ENCODE results near the gene NUDT22.

NUDT22 gene

GRCh38 chr11:64234647-64235379 is 8.7 kb downstream of the NUDT22 start:
- peak overlapping the region; percentile 94 for H3K4me3 ChIP-seq (ENCODE audit: low read length)
- peak overlapping the region; percentile 35 for H3K27ac ChIP-seq (ENCODE audit: low read length)
- peaks cover 13% of the 10 kb centered on the region for H3K79me2 ChIP-seq (ENCODE audit: low read length)
- no peak overlapping the region for H2AFZ ChIP-seq (ENCODE audit: low read depth, low read length)
- no peaks in the 10 kb centered on the region for H3K27me3 ChIP-seq (ENCODE audit: low read depth, low read length)
- H3K9me3 ChIP-seq (ENCODE audit: insufficient read depth, low read length), result no peaks in the 10 kb centered on the region
- peaks cover 9% of the 10 kb centered on the region; the same call in 1 of the 2 replicates for H4K20me1 ChIP-seq (ENCODE audit: insufficient read depth, low read length)
- H3K9ac ChIP-seq (ENCODE audit: low read length), result peak overlapping the region; percentile 81
- H3K4me2 ChIP-seq (ENCODE audit: low read length), result peak overlapping the region; percentile 99
- peaks cover 30% of the 10 kb centered on the region for H3K36me3 ChIP-seq (replicated peaks; ENCODE audit: low read depth, low read length)
- H3K4me1 ChIP-seq (ENCODE audit: low read length), result peaks cover 47% of the 10 kb centered on the region
- no peak for TF ChIP-seq EZH2phosphoT487 (IDR thresholded peaks at IDR 0.05; ENCODE audit: low read depth)
- no peak for TF ChIP-seq CTCF (IDR thresholded peaks at IDR 0.05; ENCODE audit: low read depth, low read length)

- no peak overlapping the region for H2AFZ ChIP-seq (ENCODE audit: low read depth, low read length)
- no peaks in the 10 kb centered on the region for H3K27me3 ChIP-seq (ENCODE audit: low read depth, low read length)
- peak overlapping the region; percentile 99 for H3K4me2 ChIP-seq (ENCODE audit: low read length)
- TF ChIP-seq CTCF (IDR thresholded peaks at IDR 0.05; ENCODE audit: low read depth, low read length), result no peak
- TF ChIP-seq EZH2phosphoT487 (IDR thresholded peaks at IDR 0.05; ENCODE audit: low read depth), result no peak
- peaks cover 9% of the 10 kb centered on the region; the same call in 1 of the 2 replicates for H4K20me1 ChIP-seq (ENCODE audit: insufficient read depth, low read length)
- no peaks in the 10 kb centered on the region for H3K9me3 ChIP-seq (ENCODE audit: insufficient read depth, low read length)
- H3K79me2 ChIP-seq (ENCODE audit: low read length), result peaks cover 17% of the 10 kb centered on the region
- H3K4me3 ChIP-seq (ENCODE audit: low read length), result peak overlapping the region; percentile 94
- peaks cover 31% of the 10 kb centered on the region for H3K36me3 ChIP-seq (replicated peaks; ENCODE audit: low read depth, low read length)
- peaks cover 53% of the 10 kb centered on the region for H3K4me1 ChIP-seq (ENCODE audit: low read length)
- H3K27ac ChIP-seq (ENCODE audit: low read length), result peak overlapping the region; percentile 35; the same call in 1 of the 2 replicates
- peak overlapping the region; percentile 81 for H3K9ac ChIP-seq (ENCODE audit: low read length)
Observed at GRCh38 chr11:64235437-64236161, 9.5 kb downstream of the NUDT22 start.

DNA sequence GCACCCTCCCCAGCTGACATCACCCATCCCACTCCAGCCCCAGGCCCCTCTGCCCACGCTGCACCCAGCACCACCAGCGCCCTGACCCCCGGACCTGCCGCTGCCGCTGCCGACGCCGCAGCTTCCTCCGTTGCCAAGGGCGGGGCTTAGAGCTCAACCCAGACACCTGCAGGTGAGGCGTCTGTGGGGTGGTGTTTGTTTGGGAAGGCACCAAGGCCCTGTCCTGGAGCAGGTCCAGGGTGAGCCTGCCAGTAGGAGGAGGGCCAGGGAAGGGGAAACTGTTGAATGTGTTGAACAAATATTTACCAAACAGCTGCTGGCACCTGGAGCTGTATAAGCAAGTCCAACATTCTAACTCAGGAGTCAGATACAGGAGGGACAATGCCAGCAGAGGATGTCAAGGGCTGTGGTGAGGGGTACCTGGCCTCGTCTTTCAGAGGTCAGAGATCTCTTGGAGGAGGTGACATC is 11.4 kb downstream of the NUDT22 start:
- Histone ChIP-seq H3K4me2 (ENCODE audit: low read length) (peak overlapping the region; percentile 48), H3K27me3 (ENCODE audit: low read depth, low read length) (no peaks in the 10 kb centered on the region), H3K9me3 (ENCODE audit: insufficient read depth, low read length) (no peaks in the 10 kb centered on the region), H3K79me2 (ENCODE audit: low read length) (peaks cover 27% of the 10 kb centered on the region), H2AFZ (ENCODE audit: low read depth, low read length) (no peak overlapping the region), H3K9ac (ENCODE audit: low read length) (peak overlapping the region; percentile 47; the same call in 1 of the 2 replicates), H3K36me3 (replicated peaks; ENCODE audit: low read depth, low read length) (peaks cover 34% of the 10 kb centered on the region), H3K27ac (ENCODE audit: low read length) (peak overlapping the region; percentile 89), H3K4me1 (ENCODE audit: low read length) (peaks cover 56% of the 10 kb centered on the region), H3K4me3 (ENCODE audit: low read length) (no peak overlapping the region; the same call in 1 of the 2 replicates), H4K20me1 (ENCODE audit: insufficient read depth, low read length) (peaks cover 9% of the 10 kb centered on the region; the same call in 1 of the 2 replicates)
- no peak for TF ChIP-seq EZH2phosphoT487 (IDR thresholded peaks at IDR 0.05; ENCODE audit: low read depth)
- no peak for TF ChIP-seq CTCF (IDR thresholded peaks at IDR 0.05; ENCODE audit: low read depth, low read length)

DNA sequence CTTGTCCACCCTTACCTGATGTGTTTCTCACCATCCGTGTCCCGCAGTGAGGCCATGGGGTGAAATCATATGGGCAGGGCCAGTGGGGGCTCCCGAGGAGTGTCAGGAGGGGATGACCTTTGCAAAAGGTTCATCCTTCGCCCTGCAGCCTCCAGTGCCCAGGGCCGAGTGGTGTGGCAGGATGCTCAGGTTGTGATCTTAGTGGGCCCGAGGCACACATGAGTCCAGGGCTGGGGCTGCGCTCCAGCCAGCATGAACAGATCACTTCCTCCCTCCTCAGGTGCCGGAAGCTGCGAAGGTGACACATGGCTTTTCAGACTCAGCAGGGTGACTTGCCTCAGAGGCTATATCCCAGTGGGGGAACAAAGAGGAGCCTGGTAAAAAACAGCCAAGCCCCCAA is 12.0 kb downstream of the NUDT22 start:
- H3K9me3 ChIP-seq (ENCODE audit: insufficient read depth, low read length), result no peaks in the 10 kb centered on the region
- peak overlapping the region; percentile 48 for H3K4me2 ChIP-seq (ENCODE audit: low read length)
- no peak overlapping the region; the same call in 1 of the 2 replicates for H3K4me3 ChIP-seq (ENCODE audit: low read length)
- H3K36me3 ChIP-seq (replicated peaks; ENCODE audit: low read depth, low read length), result peaks cover 38% of the 10 kb centered on the region
- peaks cover 62% of the 10 kb centered on the region for H3K4me1 ChIP-seq (ENCODE audit: low read length)
- H4K20me1 ChIP-seq (ENCODE audit: insufficient read depth, low read length), result peaks cover 9% of the 10 kb centered on the region; the same call in 1 of the 2 replicates
- peak overlapping the region; percentile 89 for H3K27ac ChIP-seq (ENCODE audit: low read length)
- H2AFZ ChIP-seq (ENCODE audit: low read depth, low read length), result no peak overlapping the region
- peak overlapping the region; percentile 47; the same call in 1 of the 2 replicates for H3K9ac ChIP-seq (ENCODE audit: low read length)
- peaks cover 33% of the 10 kb centered on the region for H3K79me2 ChIP-seq (ENCODE audit: low read length)
- no peaks in the 10 kb centered on the region for H3K27me3 ChIP-seq (ENCODE audit: low read depth, low read length)
- TF ChIP-seq CTCF (IDR thresholded peaks at IDR 0.05; ENCODE audit: low read depth, low read length) (no peak), EZH2phosphoT487 (IDR thresholded peaks at IDR 0.05; ENCODE audit: low read depth) (no peak)

Measured in OCI-LY3 (cell line).